ENCODE measurements around the gene NBPF10.
"Not testable (repeated sequence)": the region's sequence is repeated elsewhere in the genome, so short reads cannot be mapped to it uniquely, and the experiment has no call there.

Gene NBPF10

GRCh38 chr1:146144465-146144864 lies at the start of gene NBPF10:
Gene NBPF10 (minus strand): TSS chr1:146144804. CDS start chr1:146144769, 35 bp downstream.
- not testable (repeated sequence) for DNase-seq (ENCODE audit: low spot score)

DNA sequence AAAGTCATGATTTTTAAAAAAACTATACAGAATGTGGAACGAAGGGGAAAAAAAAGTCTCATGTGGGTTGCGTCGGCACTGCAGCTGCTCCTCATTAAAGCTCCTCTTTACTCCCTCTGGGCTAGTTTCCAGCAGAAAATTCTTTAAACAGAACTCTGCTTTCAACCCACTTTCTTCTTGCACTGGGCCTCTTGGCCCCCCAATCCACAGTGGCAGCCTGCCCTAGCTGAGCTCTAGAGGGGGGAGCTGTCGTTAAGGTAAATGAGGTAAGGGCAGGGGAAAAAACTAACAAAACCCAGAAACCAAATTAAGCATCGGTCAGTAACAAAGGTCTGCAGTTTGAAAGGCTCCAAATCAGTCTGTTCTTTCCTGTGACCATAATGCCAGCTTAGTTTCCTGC lies 29.9 kb upstream of the NBPF10 start:
- not testable (repeated sequence) for DNase-seq (ENCODE audit: low spot score)

DNA sequence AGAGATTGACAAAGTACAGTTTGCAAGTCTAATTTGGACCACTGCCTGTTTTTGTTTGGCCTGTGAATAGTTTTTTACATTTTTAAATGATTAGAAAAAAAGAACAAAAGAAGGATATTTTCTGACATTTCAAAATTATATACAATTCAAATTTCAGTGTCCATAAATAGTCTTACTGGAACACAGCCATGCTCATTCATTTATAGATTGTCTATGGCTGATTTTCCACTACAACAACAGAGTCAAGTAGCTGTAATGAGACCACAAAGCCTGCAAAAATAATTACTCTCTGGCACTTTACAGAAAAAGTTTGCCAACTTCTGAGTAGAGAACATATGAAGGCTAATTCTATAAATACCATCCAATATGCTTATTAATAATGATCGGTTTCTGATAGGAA lies 23.1 kb upstream of the NBPF10 start:
- not testable (repeated sequence) for DNase-seq (ENCODE audit: low spot score)

DNA sequence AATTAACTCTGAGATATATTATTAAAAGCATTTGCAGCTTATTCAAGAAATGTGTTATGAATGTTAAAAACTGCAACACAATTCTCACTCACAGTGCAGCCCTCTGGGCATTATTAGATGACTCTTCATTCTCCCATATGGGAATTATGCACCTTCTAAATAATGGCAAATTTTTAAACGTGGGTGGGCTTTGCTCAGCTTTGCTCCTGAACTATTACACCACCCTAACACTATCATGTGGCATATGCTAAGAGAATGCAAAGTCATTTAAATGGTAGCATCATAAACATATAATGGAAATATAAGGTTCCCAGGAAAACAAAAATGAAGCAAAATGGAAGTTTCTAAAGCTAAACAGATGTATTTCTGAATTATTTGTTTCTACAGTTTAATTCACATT lies 22.7 kb upstream of the NBPF10 start:
- DNase-seq (ENCODE audit: low spot score), result not testable (repeated sequence)
